ENCODE measurements around the gene PTN. TPM values are rescaled to one million over a fixed set of nuclear protein-coding genes. Genes with fewer than 3 reads are reported as not detected.
"Not testable (repeated sequence)": the region's sequence is repeated elsewhere in the genome, so short reads cannot be mapped to it uniquely, and the experiment has no call there.

The PTN gene
- total RNA-seq, 2 experiments from 2014 or later = not detected

DNA sequence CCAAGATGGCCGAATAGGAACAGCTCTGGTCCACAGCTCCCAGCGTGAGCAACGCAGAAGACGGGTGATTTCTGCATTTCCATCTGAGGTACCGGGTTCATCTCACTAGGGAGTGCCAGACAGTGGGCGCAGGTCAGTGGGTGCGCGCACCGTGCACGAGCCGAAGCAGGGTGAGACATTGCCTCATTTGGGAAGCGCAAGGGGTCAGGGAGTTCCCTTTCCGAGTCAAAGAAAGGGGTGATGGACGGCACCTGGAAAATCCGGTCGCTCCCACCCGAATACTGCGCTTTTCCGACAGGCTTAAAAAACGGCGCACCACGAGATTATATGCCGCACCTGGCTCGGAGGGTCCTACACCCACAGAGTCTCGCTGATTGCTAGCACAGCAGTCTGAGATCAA lies 161.9 kb downstream of the PTN start:
- not testable (repeated sequence) for H3K9me3 Mint-ChIP-seq

More for the DNA sequence above, 161.9 kb downstream of the PTN start:
- H3K36me3 Mint-ChIP-seq (ENCODE audit: low read depth); H3K27ac Mint-ChIP-seq; H3K27me3 Mint-ChIP-seq (ENCODE audit: low read depth); intact Hi-C loops (cut with micrococcal nuclease); CTCF ChIA-PET; H3K4me1 Mint-ChIP-seq (ENCODE audit: low read depth); DNase-seq; H3K4me3 Mint-ChIP-seq: not testable (repeated sequence)

All from activated naive CD4-positive, alpha-beta T cell treated with anti-CD3 and anti-CD28 coated beads for 36 hours (primary cell).